ENCODE measurements around the gene ANP32B. TPM values are rescaled to one million over a fixed set of nuclear protein-coding genes. Genes with fewer than 3 reads are reported as not detected.
A peak's percentile ranks its signal among the peaks of the same experiment; 100 is the strongest.

The ANP32B gene
- 100 to 1,000 TPM; 178 to 192 TPM for total RNA-seq
- 279 TPM for polyA plus RNA-seq (2013, experiment 1 of 2)
- polyA plus RNA-seq (2013, experiment 2 of 2), result 270 TPM
- 12.3 to 157 (median 40.4) reads per million in 172 experiments for total RNA-seq

DNA sequence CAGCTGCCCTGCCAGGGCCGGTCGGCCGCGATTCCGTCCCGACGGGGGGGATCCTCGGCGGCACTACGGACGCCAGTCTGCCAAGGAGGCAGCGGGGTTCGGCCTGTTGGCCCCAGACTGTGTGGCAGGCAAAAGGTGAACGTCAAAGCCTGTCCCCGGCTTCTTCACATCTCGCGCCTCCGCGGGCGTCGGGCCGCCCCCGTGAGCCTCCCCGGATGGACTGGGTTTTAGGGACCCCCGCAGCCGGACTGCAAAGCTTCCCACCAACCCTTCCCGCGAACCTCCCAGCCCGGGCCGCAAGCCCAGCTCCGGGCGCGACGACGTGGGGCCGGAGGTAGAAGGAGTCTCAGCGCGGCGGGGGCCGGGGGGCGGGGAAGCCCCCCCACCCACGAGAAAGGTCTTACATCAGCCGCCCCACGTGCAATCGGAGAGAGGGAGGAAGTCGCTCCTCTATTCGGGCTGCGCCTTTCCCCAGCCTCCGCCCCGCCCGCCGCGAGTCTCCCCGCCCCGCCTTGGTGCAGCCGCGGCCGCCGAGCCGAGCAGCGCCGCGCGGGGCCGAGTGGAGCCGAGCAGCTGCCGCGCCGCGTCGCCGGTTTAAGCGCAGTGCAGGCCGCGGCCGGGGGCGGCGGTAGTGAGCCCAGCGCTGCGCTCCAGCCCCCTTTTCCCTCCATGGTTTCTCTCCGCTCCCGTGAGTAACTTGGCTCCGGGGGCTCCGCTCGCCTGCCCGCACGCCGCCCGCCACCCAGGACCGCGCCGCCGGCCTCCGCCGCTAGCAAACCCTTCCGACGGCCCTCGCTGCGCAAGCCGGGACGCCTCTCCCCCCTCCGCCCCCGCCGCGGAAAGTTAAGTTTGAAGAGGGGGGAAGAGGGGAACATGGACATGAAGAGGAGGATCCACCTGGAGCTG, at the start of gene ANP32B:
Gene ANP32B, plus strand, starts transcription at position 659 of the 906 bp plus-strand sequence. Its CDS starts 215 bp downstream, at position 874.
- H3K4me3 ChIP-seq (ENCODE audit: low read length), result peak within 1 kb of the TSS; percentile 78
- peak within 1 kb of the TSS; percentile 78 to 88 for H3K27ac ChIP-seq (ENCODE audit: low read depth in 1 of 2, low read length in 2 of 2)
- ATAC-seq (ENCODE audit: poor library complexity) (peak; percentile 82), DNase-seq (peak; percentile 87 to 98 (median 94))
- H3K27ac Mint-ChIP-seq, result peak within 1 kb of the TSS; percentile 89
- no peaks in the 10 kb centered on the region for H3K27me3 Mint-ChIP-seq
- H3K4me1 Mint-ChIP-seq (ENCODE audit: low read depth), result peaks cover 73% of the 10 kb centered on the region
- H3K4me1 ChIP-seq (ENCODE audit: insufficient read depth, low read length), result peaks cover 50% of the 10 kb centered on the region
- peak; percentile 67 for TF ChIP-seq CTCF (IDR thresholded peaks at IDR 0.05)
- ChIA-PET POLR2A (interaction anchor here (0.6 to 6.9 kb wide), 33 partner anchors 10 to 350 kb away, joined by 3 to 181 read pairs (median 5); partner anchors contain the start of genes HEMGN, NANS, NCBP1 and TBC1D2), CTCF (interaction anchor here (0.6 to 7.1 kb wide), 37 partner anchors 10 to 1533 kb away, joined by 3 to 74 read pairs (median 3); partner anchors contain the start of genes NANS and TRMO)
- intact Hi-C loops (cut with DNase I, micrococcal nuclease), result loop anchor here (1.0 to 10.0 kb wide), 5 partner anchors 60 to 1122 kb away; partner anchors contain the start of genes TBC1D2 (in 1 of the 2) and TGFBR1 (in 1 of the 2)
- H3K36me3 ChIP-seq (ENCODE audit: insufficient read depth, low read length), result no peaks in the 10 kb centered on the region
- no peaks in the 10 kb centered on the region for H3K9me3 ChIP-seq (ENCODE audit: control insufficient read depth in 1 of 2, insufficient read depth in 1 of 2, low read length in 2 of 2)
- H3K27me3 ChIP-seq (ENCODE audit: control insufficient read depth in 1 of 2, insufficient read depth in 2 of 2, low read length in 2 of 2), result no peaks in the 10 kb centered on the region
- peaks cover 4% of the 10 kb centered on the region for H3K36me3 Mint-ChIP-seq (ENCODE audit: low read depth)
- peak within 1 kb of the TSS; percentile 93 for H3K4me3 Mint-ChIP-seq
- H3K9me3 Mint-ChIP-seq, result no peaks in the 10 kb centered on the region

DNA sequence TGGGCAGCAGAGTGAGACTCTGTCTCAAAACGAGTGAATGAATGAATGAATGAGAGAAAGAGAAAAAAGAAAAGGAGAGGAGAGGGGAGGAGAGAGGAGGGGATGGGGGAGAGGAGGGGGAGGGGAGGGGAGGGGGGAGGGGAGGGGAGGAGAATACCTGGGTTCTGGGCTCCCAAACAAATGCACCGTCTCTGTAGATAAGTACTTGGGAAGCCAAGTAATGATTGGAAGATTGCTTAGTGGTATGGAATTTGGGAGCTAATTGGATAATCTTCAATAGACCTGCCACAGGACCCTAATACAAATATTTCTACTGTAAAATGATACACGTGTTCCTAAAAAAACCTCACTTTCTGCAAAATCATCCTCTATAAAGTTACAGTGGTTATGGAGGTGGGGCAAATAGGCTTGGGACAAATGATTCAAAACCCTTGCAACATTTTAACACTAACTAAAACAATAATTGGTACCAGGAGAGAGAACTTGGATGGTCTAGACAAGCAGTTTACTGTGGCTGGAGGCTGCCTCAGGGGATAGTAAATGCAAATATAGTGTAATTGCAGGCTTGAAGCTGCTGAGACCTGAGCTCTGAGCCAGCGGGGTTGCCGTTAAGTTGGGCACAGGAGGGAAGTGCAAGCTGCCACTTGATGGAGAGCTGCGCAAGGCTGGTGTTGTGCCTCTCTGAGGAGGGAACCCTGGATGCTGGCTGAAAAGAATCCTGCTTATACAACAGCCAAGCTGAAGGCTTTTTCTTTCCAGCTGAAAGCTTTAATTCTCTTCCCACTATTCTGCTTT, 48.6 kb upstream of the ANP32B start:
- H3K27me3 Mint-ChIP-seq, result no peaks in the 10 kb centered on the region
- DNase-seq, result peak in 1 of 14 experiments; percentile 21
- H3K36me3 ChIP-seq (ENCODE audit: insufficient read depth, low read length), result no peaks in the 10 kb centered on the region
- H3K4me1 Mint-ChIP-seq (ENCODE audit: low read depth), result peaks cover 93% of the 10 kb centered on the region
- CTCF ChIA-PET, result interaction anchor here (1.3 to 1.9 kb wide), 3 partner anchors 10 to 321 kb away, joined by 3 to 7 read pairs (median 4); partner anchors contain the start of genes TBC1D2 and TRMO
- intact Hi-C loops (cut with DNase I, micrococcal nuclease), result no loop called here
- TF ChIP-seq CTCF (IDR thresholded peaks at IDR 0.05), result no peak
- H3K27me3 ChIP-seq (ENCODE audit: control insufficient read depth in 1 of 2, insufficient read depth in 2 of 2, low read length in 2 of 2), result no peaks in the 10 kb centered on the region
- H3K27ac ChIP-seq (ENCODE audit: low read depth in 1 of 2, low read length in 2 of 2), result no peak overlapping the region
- H3K9me3 ChIP-seq (ENCODE audit: control insufficient read depth in 1 of 2, insufficient read depth in 1 of 2, low read length in 2 of 2), result no peaks in the 10 kb centered on the region
- H3K4me3 ChIP-seq (ENCODE audit: low read length), result no peak overlapping the region
- peak overlapping the region; percentile 35 for H3K27ac Mint-ChIP-seq
- no peak for ATAC-seq (ENCODE audit: poor library complexity)
- peaks cover 48% of the 10 kb centered on the region for H3K4me1 ChIP-seq (ENCODE audit: insufficient read depth, low read length)
- no peaks in the 10 kb centered on the region for H3K36me3 Mint-ChIP-seq (ENCODE audit: low read depth)
- POLR2A ChIA-PET, result interaction anchor here (1.2 to 2.6 kb wide), 3 partner anchors 12 to 49 kb away, joined by 3 to 11 read pairs (median 10); partner anchors contain the start of genes ANP32B and TRMO
- no peak overlapping the region for H3K4me3 Mint-ChIP-seq
- H3K9me3 Mint-ChIP-seq, result no peaks in the 10 kb centered on the region

- H3K4me1 Mint-ChIP-seq (ENCODE audit: low read depth), result peaks cover 86% of the 10 kb centered on the region
- no peaks in the 10 kb centered on the region for H3K36me3 Mint-ChIP-seq (ENCODE audit: low read depth)
- H3K27ac Mint-ChIP-seq, result peak overlapping the region; percentile 27
- Histone ChIP-seq H3K36me3 (ENCODE audit: insufficient read depth, low read length) (no peaks in the 10 kb centered on the region), H3K4me1 (ENCODE audit: insufficient read depth, low read length) (peaks cover 43% of the 10 kb centered on the region), H3K27me3 (ENCODE audit: control insufficient read depth in 1 of 2, insufficient read depth in 2 of 2, low read length in 2 of 2) (no peaks in the 10 kb centered on the region), H3K4me3 (ENCODE audit: low read length) (no peak overlapping the region), H3K9me3 (ENCODE audit: control insufficient read depth in 1 of 2, insufficient read depth in 1 of 2, low read length in 2 of 2) (no peaks in the 10 kb centered on the region), H3K27ac (ENCODE audit: low read depth in 1 of 2, low read length in 2 of 2) (no peak overlapping the region)
- ChIA-PET CTCF (interaction anchor here (1.1 to 2.0 kb wide), 3 partner anchors 11 to 45 kb away, joined by 4 to 7 read pairs (median 4); no protein-coding TSS in a partner anchor), POLR2A (interaction anchor here (0.6 to 2.6 kb wide), 5 partner anchors 9 to 70 kb away, joined by 3 to 11 read pairs (median 4); partner anchors contain the start of genes ANP32B and TRMO)
- H3K4me3 Mint-ChIP-seq, result no peak overlapping the region
- TF ChIP-seq CTCF (IDR thresholded peaks at IDR 0.05), result no peak
- intact Hi-C loops (cut with DNase I, micrococcal nuclease), result no loop called here
- DNase-seq, result no peak
- H3K27me3 Mint-ChIP-seq, result no peaks in the 10 kb centered on the region
- ATAC-seq (ENCODE audit: poor library complexity), result no peak
- H3K9me3 Mint-ChIP-seq, result no peaks in the 10 kb centered on the region
These were observed 47.9 kb upstream of the ANP32B start for GRCh38 chr9:97935276-97935675.
